GM10266 (cell line): ENCODE measurements around the gene PACRGL.

Source experiments
- DNase-seq: peaks from one replicate; pipeline ENCODE4 v3.0.0; 2012; ENCODE audit errors: extremely low spot score
- CTCF ChIP-seq: IDR thresholded peaks from 2 replicates; pipeline ENCODE4 v1.5.1; 2012; ENCODE audit warnings: mild to moderate bottlenecking, low read depth; ENCODE audit not compliant: control insufficient read depth, insufficient read depth; ENCODE audit errors: missing control alignments

The PACRGL gene

GRCh38 chr4:20683766-20684165, 16.5 kb upstream of the PACRGL start:
- no peak for TF ChIP-seq CTCF
- DNase-seq: no peak

DNA sequence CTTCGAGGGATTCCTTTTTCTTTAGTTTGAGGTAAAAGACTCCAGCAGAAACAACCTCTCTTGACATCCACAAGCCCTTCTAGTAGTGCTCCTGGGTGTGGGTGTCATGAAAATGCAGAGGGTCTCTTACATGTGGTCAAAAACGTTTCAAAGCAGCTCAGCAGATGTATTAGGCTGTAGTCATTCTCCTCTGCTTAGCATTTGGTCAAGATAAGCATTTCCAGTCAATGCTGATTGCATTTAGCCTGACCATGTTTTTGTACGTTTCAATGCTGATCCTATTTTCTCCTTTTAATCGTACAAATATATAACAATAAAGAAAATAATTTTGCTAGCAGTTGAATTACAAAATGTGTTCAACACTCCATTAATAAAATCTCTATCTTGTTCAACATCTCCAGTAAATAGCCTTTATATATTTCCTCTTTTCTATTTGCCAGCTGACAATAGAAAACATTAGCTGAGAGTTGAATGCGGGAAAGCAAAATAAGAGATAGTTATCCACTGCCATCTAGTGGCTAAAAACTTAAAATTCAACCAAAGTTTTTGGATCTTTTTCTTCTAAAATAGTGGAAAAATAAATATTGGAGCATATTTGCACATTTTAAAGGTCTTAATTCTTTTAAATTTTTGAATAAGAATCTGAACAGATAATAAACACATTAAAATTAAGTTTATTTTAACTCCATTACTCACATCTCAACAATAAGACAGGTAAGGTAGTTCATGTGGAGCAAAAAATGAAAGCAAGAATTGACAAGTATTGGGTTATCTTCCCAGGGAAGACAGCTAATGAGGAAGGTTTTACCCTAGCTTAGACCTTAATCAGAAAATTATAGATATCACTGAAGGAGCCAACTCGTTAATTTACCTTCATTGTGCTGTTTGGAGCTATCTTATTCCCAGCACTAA, 15.2 kb upstream of the PACRGL start:
- peak; percentile 44 for TF ChIP-seq CTCF
- DNase-seq: peak; percentile 12

GRCh38 chr4:20687864-20688263, 12.4 kb upstream of the PACRGL start:
- TF ChIP-seq CTCF: no peak

DNA sequence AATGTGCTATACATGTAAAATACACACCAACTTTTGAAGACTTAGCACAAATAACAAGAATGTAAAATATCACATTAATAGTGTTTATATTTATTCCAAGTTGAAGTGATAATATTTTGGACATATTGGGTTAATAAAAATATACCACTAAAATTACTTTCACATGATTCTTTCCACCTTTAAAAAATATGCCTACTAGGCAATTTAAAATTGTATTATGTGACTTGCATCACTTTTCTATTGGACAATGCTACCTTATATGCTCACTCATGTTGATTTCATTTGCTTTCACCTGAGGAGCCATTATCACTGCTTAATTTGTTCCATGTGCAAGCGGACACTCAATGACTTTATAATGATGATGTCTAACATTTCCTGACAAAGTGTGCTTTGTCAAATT, 3.4 kb upstream of the PACRGL start:
- no peak for TF ChIP-seq CTCF
- DNase-seq: no peak

More at GRCh38 chr4:20687864-20688263, 12.4 kb upstream of the PACRGL start:
- DNase-seq: no peak

DNA sequence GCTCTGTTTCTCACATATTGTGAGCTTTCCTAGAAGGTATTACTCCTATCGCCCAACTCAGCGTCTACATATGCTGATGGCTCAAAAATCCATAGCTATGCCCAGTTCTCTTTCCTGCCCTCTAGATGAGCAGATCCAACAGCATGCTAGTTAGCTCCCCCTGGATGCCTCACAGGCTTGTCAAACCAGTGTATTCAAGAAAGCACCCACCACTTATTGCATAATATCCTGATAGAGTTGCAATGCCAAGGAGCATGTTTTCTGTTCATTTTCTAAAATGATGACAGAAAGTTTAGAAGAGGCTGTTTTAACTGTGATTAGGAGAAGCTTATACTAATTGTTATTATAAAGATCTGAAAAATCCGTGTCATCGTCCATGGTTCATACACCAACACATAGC, 1.9 kb upstream of the PACRGL start:
- no peak for DNase-seq

GRCh38 chr4:20698820-20699219, 1.4 kb upstream of the PACRGL start:
- DNase-seq: no peak
- TF ChIP-seq CTCF: no peak

More for the DNA sequence above, 1.9 kb upstream of the PACRGL start:
- no peak for TF ChIP-seq CTCF

DNA sequence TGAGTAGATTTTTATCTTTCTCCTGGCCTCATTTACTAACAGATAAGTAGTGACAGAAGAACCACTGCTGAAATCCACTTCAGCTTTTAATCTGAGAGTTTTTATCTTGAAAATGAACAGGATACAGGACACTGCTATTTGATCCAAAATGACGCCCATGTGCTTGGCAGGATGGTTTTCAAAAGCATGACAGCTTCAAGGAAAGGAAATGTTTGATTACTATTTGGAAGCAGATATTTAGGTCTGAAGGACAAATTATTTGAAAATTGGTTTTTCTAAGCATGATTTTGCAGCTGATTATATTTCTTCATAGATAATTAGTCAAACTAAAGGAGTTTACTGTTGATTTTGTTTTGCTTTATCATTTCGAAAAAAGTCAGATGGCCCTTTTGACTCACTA, 11.1 kb downstream of the PACRGL start:
- no peak for TF ChIP-seq CTCF
- DNase-seq: no peak
